Kasumi-1 (cell line): ENCODE measurements around the gene CLDN7.
"Not testable (repeated sequence)": the region's sequence is repeated elsewhere in the genome, so short reads cannot be mapped to it uniquely, and the experiment has no call there.

Experiments used
- DNase-seq, 2 experiments: peaks; one replicate each; lab custom pipeline; 2025; lab: John Stamatoyannopoulos, UW

CLDN7 gene

DNA sequence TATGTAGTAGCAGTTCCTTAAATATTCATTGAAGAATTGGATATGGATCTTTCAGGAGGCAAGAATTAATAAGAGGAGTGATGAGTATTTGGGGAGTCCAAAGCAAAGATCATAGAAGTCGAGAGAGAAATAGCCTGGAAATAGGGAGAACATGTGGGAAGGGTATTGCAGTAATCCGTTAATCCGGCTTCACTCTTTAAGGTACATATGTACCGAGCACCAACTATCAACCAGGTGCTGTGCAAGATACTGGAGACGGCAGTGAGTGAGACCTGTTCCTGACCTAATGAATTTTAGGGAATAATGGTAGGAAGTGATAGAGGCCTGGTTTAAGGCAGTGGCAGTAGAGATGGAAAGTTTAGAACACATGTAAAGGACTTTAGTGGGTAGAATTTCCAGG, 9.2 kb downstream of the CLDN7 start:
- DNase-seq, result no peak

DNA sequence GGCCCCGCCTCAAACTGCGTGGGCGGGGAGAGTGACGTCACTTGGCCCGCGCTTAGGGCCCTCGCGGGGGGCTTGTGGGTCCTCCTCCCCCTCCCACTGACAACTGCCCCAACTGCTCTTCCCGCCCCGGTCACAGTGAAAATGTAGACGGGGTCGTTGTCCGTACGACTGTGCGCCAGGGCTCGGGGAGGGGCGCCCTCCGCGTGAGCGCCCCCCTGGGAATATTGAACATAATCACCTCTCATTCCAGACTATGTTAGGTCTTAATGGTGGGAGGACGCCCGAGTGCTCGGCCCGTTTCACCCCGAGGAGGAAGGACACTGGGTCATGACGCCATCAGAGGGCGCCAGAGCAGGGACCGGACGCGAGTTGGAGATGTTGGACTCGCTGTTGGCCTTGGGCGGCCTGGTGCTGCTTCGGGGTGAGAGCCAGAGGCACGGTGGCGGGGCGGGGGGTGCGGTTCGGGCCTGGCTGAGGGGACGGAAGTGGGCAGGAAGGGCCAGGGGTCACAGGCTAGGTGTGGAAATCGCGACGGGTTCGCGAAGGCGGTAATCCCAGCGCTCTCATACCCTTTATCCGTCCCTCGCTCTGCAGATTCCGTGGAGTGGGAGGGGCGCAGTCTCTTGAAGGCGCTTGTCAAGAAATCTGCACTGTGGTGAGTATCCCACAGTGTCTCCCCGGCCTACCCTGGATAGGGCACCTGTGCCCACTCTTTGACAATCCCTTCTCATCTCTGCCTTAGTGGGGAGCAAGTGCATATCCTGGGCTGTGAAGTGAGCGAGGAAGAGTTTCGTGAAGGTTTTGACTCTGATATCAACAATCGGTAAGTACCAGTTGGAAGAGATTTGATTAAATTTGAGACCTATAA, 9.9 kb downstream of the CLDN7 start, which contains the start of gene ELP5:
ELP5 (plus strand) TSS at position 40 of the 868 bp plus-strand sequence; CDS start at position 376, 336 bp downstream.
- DNase-seq, result peak; percentile 59 to 67

DNA sequence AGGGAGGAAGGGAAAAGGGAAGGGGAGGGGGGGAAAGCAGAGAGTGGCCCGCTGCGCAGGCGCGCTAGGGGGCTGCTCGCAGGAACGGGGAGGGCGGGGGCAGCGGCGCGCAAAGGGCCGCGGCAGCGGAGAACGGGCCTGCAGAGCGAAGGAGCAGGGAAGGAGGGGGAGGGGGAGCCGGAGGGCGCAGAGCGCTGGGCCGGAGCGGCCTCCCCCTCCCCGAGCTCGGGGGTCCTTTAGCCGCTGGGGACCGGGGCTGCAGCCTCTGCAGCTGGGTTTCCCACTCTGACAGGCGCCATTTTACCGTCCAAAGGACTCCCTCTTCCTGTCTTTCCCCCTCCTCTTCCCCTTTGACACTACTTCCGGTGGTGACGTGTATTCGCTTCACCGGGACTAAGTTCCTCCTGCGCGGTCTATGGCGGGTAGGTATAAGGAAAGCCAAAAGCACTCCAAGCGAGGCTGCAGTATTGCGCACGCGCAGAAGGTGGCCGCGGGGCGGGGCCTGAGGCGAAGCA, 10.6 kb downstream of the CLDN7 start, which contains the start of gene CTDNEP1:
CTDNEP1 (minus strand) TSS at position 74 of the 515 bp plus-strand sequence. CDS start 438 bp downstream, outside the sequence.
- DNase-seq, result peak; percentile 91 to 95

DNA sequence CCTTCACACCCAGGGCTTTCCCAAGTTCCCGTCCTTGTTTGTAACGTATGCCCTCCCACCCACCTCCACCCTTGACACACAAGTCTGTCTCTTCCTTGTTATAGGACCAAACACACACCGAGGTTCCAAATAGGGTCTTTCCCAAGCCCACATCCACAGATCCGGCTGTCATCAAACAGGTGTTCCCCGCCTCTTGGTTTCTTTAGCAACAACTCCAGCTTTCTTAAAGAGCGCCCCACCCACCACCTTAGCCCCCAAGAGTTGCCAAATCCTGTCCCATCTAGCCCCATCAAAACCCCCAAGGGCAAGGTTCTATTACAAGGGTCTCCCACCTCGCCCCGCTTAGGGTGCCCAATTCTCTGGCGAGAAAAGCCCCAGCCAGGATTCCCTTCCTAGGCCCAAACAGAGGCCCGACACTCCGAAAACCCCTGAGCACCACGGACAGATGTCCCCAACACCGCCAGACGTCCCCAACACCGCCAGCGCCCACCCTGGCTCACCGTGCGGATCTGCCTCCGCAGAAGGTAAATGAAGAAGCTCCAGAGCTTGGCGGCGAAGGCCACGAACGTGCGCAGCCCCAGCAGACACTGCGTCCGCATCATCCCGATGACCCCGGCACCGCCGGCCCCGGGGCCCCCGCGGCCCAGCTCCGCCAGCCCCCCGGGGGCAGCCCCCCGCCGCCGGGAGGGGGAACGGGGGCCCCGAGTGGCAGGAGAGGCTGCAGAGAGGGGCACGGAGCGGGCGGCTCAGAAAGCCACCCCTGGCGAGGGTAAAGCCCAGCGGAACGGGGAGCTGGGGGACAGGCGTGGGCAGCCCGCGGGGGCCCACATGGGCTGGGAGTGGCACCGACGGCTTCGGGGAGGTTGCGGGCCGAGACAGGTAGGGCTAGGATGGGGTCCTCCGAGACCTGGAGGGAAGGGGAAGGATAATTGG, 11.3 kb downstream of the CLDN7 start:
- no peak for DNase-seq

DNA sequence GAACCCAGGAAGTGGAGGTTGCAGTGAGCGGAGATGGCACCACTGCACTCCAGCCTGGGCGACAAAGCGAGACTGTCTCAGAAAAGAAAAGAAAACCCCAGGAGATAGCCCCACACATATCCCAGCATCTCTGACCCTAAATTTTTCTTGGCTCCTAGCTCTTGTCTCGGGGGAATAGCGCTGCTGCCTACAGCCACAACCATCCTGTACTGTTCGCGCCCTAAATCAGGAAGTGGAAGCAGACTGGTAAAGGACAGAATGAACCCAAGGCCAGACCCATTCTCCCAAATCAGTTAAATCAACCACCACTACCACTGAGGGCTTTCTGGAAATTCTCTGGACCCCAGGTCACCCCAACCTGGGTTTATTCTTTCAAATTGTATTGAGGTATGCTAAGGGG, 12.4 kb downstream of the CLDN7 start:
- peak in 1 of 2 experiments; percentile 19 for DNase-seq

DNA sequence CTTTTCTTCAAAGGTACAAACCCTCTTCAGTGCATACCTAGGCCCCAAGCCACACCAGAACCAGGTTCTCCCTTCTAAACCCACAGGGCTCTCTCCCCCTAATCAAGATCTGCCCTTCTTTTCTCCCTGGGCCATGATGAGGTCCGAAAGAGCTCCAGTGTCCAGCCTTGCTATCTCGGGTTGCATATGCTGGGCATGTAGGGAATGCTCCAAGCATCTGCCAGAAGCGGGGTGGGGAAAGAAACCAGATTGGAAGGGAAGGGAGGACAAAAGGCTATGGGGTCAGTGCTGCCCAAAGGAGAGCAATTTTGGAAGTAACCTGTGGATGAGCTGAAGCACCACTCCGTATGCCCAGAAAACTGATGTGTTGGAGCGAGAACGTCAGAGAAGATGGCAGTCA, 13.1 kb downstream of the CLDN7 start:
- no peak for DNase-seq

DNA sequence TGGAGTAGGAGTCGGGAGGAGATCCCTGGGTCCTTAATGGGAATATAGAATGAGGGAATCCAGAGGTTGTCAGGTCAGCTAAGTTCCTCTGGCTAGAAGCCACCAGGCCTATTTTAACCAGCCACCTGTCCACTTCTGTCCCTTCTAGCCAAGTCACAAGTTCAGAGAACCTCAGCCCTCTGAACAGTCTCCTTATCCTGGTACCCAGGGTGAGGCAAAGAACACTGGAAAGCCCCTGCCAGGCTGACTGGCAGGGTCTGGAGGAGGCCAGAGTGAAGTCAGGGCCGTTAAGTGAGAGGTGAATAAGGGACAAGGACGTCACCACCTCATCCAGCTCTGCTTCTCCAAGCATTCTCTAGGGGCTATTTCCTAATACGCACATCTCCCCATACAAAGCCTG, 13.5 kb downstream of the CLDN7 start:
- DNase-seq, result no peak

DNA sequence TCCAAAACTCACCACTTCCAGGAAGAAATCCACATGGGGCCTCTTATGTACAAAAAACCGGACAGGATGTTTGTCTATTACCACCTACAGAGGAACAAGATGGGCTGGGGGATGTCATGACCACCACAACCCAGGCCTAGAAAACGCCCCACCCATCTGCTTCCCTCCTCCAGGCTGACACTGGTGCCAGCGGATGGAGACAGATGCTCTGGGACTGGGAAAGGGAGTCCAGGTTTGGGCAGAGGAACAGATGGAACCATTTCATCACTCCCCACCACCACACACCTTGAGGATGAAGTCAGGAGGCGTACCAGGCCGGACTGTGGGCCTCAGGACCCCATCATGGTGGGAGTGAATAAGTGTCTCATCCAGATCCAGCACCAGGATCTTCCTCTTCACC, 15.5 kb downstream of the CLDN7 start:
- no peak for DNase-seq

DNA sequence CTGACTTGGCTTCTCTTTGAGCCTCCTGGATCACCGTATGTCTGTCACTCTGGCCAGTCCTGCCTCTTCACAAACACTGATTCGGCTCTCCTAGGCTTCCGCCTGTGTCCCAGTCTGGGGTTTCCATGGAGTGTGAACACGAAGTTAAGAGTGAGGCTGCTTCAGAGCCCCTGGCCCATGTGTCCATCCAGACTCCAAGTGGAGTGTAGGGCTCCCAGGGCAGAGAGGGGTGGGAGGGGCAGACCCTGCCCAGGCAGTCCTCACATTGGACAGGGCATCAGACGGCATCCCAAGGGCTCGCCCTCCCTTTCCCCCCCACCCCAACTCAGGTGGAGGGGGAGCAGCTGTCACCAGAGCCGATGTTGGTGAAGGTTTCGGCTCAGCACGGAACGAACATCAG, 18.4 kb downstream of the CLDN7 start:
- not testable (repeated sequence) for DNase-seq

DNA sequence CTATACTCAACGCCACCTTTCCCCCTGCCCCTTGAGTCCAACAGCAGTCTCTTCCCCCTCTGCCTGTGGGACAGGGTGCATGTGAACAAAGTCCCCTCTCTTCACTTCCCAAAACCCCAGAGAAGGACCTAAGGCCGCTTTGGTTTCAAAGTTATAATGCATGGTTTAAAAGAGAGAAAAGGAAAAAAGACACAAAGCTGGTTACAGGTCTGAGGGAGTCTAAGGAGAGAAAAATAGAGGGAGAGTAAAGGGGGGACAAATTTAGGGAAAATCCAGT, 18.9 kb downstream of the CLDN7 start:
- DNase-seq, result no peak

DNA sequence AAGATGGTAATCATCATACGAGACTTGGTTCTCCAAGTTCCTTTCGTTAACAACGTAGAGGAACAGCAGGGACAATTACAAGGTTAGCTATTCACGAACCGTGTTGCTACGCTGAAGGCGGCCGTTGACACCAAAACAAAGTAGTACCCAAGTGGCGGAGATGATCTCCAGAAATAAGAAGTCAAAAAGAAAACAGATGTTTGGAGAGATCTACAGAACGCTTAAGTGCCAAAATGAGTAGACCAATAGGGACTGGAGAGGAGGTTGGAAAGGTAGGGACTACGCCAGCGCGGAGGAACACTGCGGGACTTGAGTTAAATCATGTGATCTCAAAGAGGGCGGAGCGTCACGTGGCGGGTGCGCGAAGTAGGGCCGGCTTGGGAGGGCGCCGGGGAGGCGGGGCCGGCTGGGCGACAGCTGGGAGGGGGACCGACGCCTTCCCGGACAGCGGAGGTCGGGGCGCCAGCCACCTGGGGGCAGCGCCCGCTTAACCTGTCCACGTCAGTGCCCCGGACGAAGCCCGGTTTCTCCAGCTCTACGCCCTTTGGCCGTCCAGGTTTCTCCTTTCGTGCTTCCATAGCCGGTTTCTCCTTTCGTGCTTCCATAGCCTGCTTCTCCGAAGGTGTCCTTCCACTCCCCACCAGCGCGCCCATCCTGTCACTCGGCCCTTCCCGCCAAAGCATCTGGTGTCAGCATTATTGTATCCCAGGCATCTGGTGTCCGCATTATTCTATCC, 19.4 kb downstream of the CLDN7 start:
- peak; percentile 62 to 77 for DNase-seq

DNA sequence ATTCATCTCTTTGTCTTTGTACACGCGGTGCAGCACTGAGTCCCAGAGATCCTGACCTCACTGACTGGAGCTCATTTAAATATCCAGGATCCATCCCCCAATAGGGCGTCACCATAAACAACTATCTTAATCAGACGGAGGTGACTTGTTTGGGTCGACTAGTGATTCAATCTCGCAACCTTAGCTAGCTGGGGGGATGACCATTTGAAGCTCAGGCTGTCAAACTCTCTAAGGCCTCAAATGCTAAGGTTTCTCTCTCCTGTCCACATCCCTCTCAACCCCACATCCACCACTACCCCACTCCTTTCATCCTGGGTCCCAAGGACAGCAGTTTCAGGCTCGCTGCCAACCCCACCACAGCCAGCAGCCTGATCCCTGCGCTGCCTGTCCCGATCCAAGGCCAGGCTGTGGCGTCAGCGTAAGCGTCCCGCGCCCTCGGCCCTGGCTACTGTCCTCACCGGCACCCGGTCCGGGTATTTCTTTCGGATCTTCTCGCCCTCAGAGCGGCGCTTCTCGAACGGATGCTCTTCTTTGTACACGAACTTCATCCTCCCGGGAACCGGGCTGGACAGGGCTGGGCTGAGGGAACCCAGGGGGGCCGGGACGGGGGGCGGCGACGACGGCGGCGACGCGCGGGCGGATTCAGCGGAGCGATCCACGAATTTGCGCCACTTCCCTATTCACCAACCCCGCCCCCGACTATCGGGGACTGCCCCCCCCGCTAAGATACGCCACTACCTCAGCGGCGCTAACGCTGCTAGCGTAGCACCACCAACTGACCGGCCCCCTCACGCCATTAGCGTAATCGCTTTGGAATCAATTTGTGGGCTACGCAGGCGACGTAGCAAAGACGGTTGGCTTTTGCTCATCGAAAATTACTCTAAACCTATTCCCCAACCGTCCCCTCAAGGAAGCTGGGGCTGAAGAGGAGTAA, 20.2 kb downstream of the CLDN7 start, which contains the start of gene GABARAP:
GABARAP (minus strand) TSS at position 667 of the 934 bp plus-strand sequence; CDS start at position 548, 119 bp downstream.
- peak; percentile 55 to 60 for DNase-seq

DNA sequence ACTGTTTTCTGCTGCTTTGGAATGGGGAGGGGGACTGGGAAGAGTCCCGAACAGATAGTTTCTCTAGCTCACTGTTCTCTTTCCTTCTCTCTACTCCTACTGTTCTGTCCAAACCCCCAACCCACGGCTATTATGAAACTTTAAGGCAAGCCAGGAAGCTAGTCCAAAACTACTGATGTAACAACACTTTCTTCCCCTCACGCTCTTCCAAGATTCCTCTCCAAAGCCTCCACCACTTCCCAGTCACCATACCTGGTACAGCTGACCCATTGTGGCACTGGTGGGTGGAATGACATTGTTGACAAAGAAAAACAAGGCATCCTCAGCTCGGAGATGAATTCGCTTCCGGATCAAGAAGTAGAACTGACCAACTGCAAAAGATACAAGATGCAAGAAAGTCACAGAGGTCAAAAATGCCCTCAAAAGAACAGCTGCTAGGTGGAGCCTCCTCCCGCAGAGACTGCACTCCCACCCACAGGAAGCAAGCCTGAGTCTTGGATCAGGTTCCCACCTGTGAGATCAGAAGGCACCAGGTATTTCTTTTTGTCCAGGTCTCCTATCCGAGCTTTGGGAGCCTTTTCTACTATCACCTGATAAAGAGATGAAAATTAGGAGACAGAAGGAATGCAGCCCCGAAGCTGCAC, 21.1 kb downstream of the CLDN7 start:
- no peak for DNase-seq

DNA sequence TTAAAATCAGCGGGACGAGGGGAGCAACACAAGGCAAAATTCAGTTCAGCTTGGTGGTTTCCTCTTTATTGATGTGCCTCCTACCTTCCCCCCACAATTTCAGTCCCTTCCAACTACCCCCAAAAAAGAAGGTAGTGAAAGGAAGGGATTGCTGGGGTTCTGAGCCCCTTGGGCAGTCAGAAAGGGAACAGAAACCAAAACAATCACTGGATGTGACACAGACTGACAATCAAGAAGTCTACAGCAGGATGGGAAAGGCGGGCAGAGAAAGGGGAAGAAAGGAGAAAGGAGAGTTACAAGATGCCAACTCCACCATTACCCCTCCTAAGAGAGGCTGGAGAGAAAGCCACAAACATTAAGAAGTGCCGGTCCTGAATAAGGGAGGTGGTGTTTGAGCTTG, 21.9 kb downstream of the CLDN7 start:
- no peak for DNase-seq

DNA sequence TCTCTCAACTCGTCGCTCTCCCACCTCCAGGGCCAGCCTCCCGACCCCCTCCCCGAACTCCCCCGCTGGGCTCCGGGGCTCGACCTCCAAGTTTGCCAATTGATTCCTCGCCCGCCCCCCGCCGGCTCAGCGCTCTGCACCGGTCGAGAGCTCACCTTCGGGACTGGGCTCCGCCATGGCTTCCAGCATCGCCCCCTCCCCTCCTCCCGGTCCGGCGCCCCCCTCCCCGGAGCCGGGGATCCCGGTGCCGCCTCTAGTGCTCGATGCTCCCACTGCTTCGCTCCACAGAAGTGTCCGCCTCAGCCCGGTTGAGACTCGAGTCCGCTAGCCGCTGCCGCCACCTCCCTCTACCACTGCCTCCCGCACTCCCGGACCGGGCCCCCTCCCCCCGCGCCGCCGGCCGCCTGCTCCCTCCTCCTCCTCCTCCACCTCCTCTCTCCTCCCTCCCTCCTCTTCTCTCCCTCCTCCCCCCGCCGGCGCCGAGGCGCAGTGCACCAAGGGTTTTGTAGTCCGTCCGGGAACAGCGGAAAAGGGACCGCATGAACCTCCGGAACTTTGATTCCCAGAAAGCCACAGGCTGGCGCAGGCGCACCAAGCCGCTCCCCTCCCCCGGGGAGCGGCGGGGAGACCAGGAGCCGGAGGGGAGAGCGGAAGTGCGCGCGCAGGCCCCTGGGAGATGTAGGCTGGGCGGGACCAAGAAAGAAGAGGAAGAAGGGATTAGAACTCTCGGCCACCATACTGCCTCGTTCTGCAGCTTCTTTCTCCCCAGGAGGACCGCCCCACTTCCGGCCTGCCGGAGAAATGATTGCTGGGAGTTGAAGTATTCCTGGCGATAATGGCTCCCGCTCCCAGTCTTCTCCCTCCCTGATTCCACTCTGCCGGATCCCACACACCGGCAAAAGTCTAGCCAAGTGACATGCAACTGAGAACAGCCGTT, 22.9 kb downstream of the CLDN7 start, which contains the start of gene PHF23:
PHF23 (minus strand) TSS at position 367 of the 937 bp plus-strand sequence; CDS start at position 189, 178 bp downstream.
- DNase-seq, result peak; percentile 92

DNA sequence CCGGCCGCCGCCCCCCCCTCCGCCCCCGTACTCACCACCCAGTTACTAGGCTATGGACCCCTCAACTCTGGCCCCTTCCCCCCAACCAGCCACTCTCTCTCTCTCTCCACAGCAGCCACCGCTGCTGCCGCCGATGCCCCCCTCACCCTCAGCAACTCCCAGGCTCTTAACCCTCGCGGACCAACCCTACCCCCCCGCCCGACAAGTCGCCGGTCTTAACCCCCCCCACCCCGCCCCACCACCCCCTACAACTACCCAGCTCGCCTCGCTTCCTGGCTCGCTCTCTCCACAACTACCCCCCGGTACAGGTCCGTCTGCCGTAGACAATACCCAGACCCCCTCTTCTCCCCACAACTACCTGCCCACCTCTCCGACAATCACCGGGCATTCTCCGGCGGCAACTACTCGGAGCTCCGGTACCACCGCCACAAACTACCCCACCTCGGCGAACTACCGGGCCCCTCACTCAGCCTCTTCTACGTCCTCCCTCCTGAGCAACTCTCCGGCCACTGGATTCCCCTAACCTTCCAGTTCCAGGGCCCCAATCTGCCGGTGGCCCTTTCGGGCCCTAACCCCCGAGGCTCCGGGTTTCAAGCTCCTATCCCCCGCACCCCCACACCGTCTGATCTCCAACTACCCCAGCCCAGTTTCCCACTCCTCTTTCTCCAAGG, 23.7 kb downstream of the CLDN7 start:
- no peak for DNase-seq

DNA sequence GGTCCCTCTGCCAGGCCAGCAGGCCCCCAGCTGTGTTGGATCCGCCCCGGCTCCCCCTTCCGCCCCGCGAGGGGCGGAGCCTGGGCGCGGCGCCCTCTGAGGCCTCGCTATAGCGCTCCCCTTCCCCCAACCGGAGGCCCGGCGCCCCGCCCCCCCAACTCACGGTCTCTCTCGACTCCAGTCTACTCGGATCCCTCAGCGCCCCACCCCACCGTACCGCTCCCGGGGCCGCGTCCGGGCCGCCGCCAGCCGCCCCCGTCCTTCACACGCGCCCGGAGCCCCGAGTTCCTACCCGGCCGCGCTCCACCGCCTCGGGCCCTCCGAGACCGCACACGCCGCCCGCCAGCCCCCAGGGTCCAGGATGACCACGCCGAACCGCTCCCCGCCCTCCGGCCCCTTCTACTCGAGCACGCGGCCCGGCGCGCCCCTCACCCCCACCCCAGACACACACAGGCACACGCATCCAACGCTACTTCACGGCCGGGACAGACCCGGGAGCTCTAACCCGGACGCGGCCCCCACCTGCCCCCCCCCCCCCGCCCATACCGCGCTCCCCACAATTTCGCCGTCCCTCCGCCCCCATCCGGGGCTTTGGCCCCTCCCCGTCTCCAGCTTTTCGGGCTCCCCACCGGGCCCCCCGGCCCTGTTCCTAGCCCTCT, 24.4 kb downstream of the CLDN7 start:
- no peak for DNase-seq
